ENCODE results near the gene TSPAN5.

Gene TSPAN5

GRCh38 chr4:98434816-98435215, 223.6 kb downstream of the TSPAN5 start:
- no peak for DNase-seq

- DNase-seq = no peak
These were observed 224.7 kb downstream of the TSPAN5 start for GRCh38 chr4:98433691-98434090.

- DNase-seq = no peak
These were observed 227.6 kb downstream of the TSPAN5 start for GRCh38 chr4:98430708-98431403.

GRCh38 chr4:98423009-98423408, 235.4 kb downstream of the TSPAN5 start:
- DNase-seq = no peak

- no peak for DNase-seq
These were observed 237.3 kb downstream of the TSPAN5 start for GRCh38 chr4:98421111-98421510.
